Measurements from ENCODE around the gene CYBB.

DNA sequence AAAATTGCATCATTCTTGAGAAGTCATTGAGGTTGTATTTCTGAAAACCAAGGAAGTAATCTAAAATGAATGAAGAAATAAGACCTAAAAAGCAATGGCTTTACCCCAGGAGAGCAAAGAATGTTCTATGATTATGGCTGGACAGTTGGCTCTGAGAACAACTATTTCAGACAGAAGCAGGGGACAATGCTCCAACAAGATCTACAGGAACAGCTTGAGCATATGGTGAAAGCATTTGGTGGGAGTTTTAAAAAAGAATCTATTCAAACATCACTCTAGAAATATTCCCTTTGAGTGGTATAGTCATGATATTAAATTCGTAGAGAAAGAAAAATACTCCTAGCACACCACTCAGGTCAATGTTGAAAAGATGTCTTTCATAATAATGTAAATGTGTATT is 40.8 kb downstream of the CYBB start:
- TF ChIP-seq YY1 (IDR thresholded peaks at IDR 0.05; ENCODE audit: insufficient read depth, insufficient read length): no peak
- no peak for TF ChIP-seq SUZ12 (IDR thresholded peaks at IDR 0.05; ENCODE audit: extremely low read depth, insufficient read depth, insufficient read length)
- TF ChIP-seq ZNF274 (IDR thresholded peaks at IDR 0.05; ENCODE audit: low read depth, low read length): no peak
